Transverse colon (tissue), 4 donors: ENCODE results near the gene LINC00237. TPM values are rescaled to one million over a fixed set of nuclear protein-coding genes. Genes with fewer than 3 reads are reported as not detected.

Experiments used
- DNase-seq: peaks from one replicate; pipeline ENCODE4 v3.0.0-alpha.2; 2019
- H3K27ac ChIP-seq, 4 donors: fragments of 200-600 bp; sonication (generic); 2 replicates each; pipeline ENCODE4 v1.5.1; 2016 to 2018; ENCODE audit warnings: inconsistent platforms in 4 of 4
- H3K27me3 ChIP-seq: fragments of 200-600 bp; sonication (generic); 2 replicates; pipeline ENCODE4 v1.5.1; 2017; ENCODE audit warnings: inconsistent platforms
- H3K36me3 ChIP-seq, 4 donors: fragments of 200-600 bp; sonication (generic); 2 replicates each; pipeline ENCODE4 v1.5.1; 2017 to 2019; ENCODE audit warnings: inconsistent platforms in 4 of 4
- H3K4me1 ChIP-seq, 4 donors: fragments of 200-600 bp; sonication (generic); 2 replicates each; pipeline ENCODE4 v1.5.1; 2017 to 2020; ENCODE audit warnings: inconsistent platforms in 4 of 4
- H3K4me3 ChIP-seq, 4 donors: fragments of 200-600 bp; sonication (generic); 1 replicate in 1 of 4; 2 replicates in 3 of 4; pipeline versions ENCODE4 v1.5.1 to v1.6.1; 2017 to 2019; ENCODE audit warnings: inconsistent platforms in 4 of 4
- H3K9me3 ChIP-seq, 2 donors: fragments of 200-600 bp; sonication (generic); 2 replicates each; pipeline ENCODE4 v1.5.1; 2017 to 2019; ENCODE audit warnings: inconsistent platforms in 2 of 2
- CTCF ChIP-seq, 5 experiments: fragments of 200-600 bp in 3 of 5; fragments of 450-650 bp in 2 of 5; sonication (generic) in 3 of 5; IDR thresholded peaks; 1 replicate in 2 of 5; 2 replicates in 3 of 5; pipeline ENCODE4 v1.5.1; 2016 to 2017; ENCODE audit warnings: antibody characterized with exemption in 5 of 5, inconsistent platforms in 3 of 5, mild to moderate bottlenecking in 2 of 5, moderate library complexity in 1 of 5
- EP300 ChIP-seq: sonication (generic); formaldehyde crosslinking; IDR thresholded peaks from one replicate; pipeline ENCODE4 v1.6.1; 2017; ENCODE audit warnings: antibody characterized with exemption, low read depth
- POLR2A ChIP-seq: fragments of 450-650 bp; IDR thresholded peaks from one replicate; pipeline ENCODE4 v1.6.1; 2016; ENCODE audit warnings: antibody characterized with exemption, mild to moderate bottlenecking, moderate library complexity
- POLR2AphosphoS5 ChIP-seq, 3 donors: sonication (generic); formaldehyde crosslinking; IDR thresholded peaks; one replicate each; pipeline ENCODE4 v1.6.1; 2016; ENCODE audit warnings: antibody characterized with exemption in 3 of 3
- WGBS, 2 donors: methylation state at CpG; one replicate each; pipeline ENCODE4 v1.1.5; 2018; ENCODE audit warnings: low coverage in 1 of 2; 5-methylcytosine and 5-hydroxymethylcytosine counted together
- in situ Hi-C, 4 donors: fragments of 200-750 bp; cut with MboI; loops; one replicate each; pipeline versions ENCODE4 v1.15.0 to v1.15.1; 2017; ENCODE audit warnings: low sequenced_read_pairs in 3 of 4, low pct_ligation_motif_present in 1 of 4, low pct_unique_long_range_greater_than_20kb in 1 of 4
- intact Hi-C: fragments of 100-400 bp; cut with DNase I; formaldehyde crosslinking; loops from one replicate; pipeline ENCODE4 v1.15.1; 2023; ENCODE audit warnings: low total_unique reads
- total RNA-seq, 4 donors: library from RNA; depleted of rRNA; stranded (reverse); fragments of >200 nt; gene quantifications; one replicate each; pipeline ENCODE4 v1.1.0, GENCODE V29; 2016

Gene LINC00237
- total RNA-seq, 4 donors from 2014 or later: not detected

DNA sequence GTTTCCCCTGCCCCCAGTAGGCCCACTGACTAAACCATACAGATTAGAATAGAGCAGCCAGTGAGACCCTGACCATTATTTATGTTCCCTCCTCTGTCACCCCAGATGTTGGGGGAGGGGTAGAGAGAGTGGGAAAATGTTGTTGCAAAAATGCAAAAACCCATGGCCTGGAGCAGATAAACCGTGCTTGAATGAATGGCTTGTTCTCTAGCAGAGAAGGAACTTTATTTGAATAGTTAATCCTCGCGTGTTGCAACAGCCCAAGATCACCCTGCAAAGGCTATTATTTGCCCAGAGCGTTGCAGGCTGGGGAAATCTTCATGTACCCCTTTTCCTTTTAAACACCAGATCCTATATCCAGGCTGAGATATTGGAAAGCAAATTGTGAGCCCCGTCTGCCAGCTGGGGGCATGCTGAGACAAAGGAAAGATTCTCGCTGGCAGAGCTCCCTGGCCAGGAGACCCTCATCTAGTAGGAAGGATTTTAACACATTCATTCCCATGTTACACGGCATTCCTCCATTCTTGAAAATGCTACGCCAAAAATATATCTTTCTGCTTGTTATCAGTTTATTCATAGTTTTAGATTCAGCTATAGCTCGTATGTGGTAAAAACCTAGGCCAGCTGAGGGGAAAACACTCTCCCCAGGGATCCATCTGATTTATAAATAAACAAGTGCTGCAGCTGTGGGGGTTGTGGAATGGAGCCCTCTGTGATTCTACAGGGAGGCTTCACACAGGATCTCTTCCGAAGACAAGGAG is 53.0 kb downstream of the LINC00237 start:
- intact Hi-C loops (no loop called here), in situ Hi-C loops (no loop called here)
- no peak for TF ChIP-seq CTCF (IDR thresholded peaks at IDR 0.05)
- no peak for TF ChIP-seq POLR2AphosphoS5 (IDR thresholded peaks at IDR 0.05)
- TF ChIP-seq EP300: no peak
- no peak for TF ChIP-seq POLR2A
- H3K9me3 ChIP-seq: no peaks in the 10 kb centered on the region
- no peak overlapping the region for H3K4me3 ChIP-seq
- peaks cover 7% of the 10 kb centered on the region for H3K27me3 ChIP-seq
- 29 to 46% methylated on average over 3 to 10 of the region's 10 CpGs for WGBS, 2 donors
- no peaks in the 10 kb centered on the region for H3K36me3 ChIP-seq
- no peak for DNase-seq
- H3K27ac ChIP-seq: no peak overlapping the region
- H3K4me1 ChIP-seq: no peaks in the 10 kb centered on the region

- in situ Hi-C loops (no loop called here), intact Hi-C loops (no loop called here)
These were observed 53.5 kb downstream of the LINC00237 start for GRCh38 chr20:21052686-21053001.

DNA sequence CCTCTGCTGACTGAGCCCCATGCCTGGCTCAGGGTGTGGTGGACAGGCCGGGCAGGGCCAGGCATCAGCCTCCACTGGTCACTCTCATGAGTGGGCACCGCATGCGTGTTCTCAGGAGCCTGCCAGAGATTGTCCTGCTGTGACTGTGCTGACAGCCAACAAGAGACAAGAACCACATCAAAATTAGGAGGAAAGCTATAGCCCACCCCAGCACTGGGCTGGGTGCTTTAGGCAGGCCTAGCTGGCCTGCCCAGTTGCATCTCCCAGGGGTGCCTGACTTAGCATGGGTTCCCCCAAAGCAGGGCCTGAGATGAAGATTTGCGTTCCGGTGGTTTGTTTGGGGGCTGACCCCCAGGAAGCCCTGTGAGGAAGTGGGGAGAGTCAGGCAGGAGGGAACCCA is 53.9 kb downstream of the LINC00237 start:
- H3K9me3 ChIP-seq: no peaks in the 10 kb centered on the region
- intact Hi-C loops (no loop called here), in situ Hi-C loops (no loop called here)
- H3K27ac ChIP-seq: no peak overlapping the region
- WGBS, 2 donors: 94% methylated on average over 5 of the region's 5 CpGs; no CpG with 5 or more reads in 1 of the 2 donors
- TF ChIP-seq CTCF (IDR thresholded peaks at IDR 0.05): no peak
- no peak for TF ChIP-seq EP300
- TF ChIP-seq POLR2AphosphoS5 (IDR thresholded peaks at IDR 0.05): no peak
- TF ChIP-seq POLR2A: no peak
- peaks cover 7% of the 10 kb centered on the region for H3K27me3 ChIP-seq
- DNase-seq: no peak
- H3K36me3 ChIP-seq: no peaks in the 10 kb centered on the region
- H3K4me3 ChIP-seq: no peak overlapping the region
- no peaks in the 10 kb centered on the region for H3K4me1 ChIP-seq

More at GRCh38 chr20:21052686-21053001, 53.5 kb downstream of the LINC00237 start:
- Histone ChIP-seq H3K27me3 (peaks cover 7% of the 10 kb centered on the region), H3K9me3 (no peaks in the 10 kb centered on the region), H3K4me1 (no peaks in the 10 kb centered on the region), H3K4me3 (no peak overlapping the region), H3K36me3 (no peaks in the 10 kb centered on the region), H3K27ac (no peak overlapping the region)
- no peak for DNase-seq
- no peak for TF ChIP-seq POLR2A
- no peak for TF ChIP-seq POLR2AphosphoS5 (IDR thresholded peaks at IDR 0.05)
- no peak for TF ChIP-seq EP300
- TF ChIP-seq CTCF (IDR thresholded peaks at IDR 0.05): no peak
- 73% methylated on average over 6 of the region's 6 CpGs; no CpG with 5 or more reads in 1 of the 2 donors for WGBS, 2 donors

DNA sequence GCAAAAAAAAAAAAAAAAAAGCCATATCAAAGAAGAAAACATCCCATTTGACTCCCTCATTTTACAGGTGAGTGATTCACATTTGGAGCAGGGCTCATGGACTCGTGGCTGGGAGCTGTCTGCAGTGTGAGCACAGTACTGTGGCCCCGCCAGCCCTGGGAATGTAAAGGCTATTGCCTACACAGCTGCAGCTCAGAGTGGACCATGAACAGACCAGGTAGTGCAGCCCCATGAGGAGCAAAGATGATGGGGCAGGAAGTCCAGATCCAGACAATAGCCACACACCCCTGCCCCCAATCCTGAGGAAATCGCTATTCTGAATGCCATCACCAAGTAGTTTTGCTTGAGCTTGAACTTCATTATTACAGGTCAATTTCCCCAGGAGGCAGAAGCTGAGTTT is 55.4 kb downstream of the LINC00237 start:
- TF ChIP-seq EP300: no peak
- TF ChIP-seq POLR2A: no peak
- no peak for TF ChIP-seq CTCF (IDR thresholded peaks at IDR 0.05)
- no peak for TF ChIP-seq POLR2AphosphoS5 (IDR thresholded peaks at IDR 0.05)
- Histone ChIP-seq H3K27me3 (peaks cover 7% of the 10 kb centered on the region), H3K4me1 (no peaks in the 10 kb centered on the region), H3K36me3 (no peaks in the 10 kb centered on the region), H3K27ac (no peak overlapping the region), H3K9me3 (no peaks in the 10 kb centered on the region), H3K4me3 (no peak overlapping the region)
- WGBS, 2 donors: 64 to 80% methylated on average over 2 to 3 of the region's 3 CpGs
- DNase-seq: no peak
- in situ Hi-C loops (no loop called here), intact Hi-C loops (no loop called here)
